ENCODE data around the gene TENM3.

TENM3 gene

DNA sequence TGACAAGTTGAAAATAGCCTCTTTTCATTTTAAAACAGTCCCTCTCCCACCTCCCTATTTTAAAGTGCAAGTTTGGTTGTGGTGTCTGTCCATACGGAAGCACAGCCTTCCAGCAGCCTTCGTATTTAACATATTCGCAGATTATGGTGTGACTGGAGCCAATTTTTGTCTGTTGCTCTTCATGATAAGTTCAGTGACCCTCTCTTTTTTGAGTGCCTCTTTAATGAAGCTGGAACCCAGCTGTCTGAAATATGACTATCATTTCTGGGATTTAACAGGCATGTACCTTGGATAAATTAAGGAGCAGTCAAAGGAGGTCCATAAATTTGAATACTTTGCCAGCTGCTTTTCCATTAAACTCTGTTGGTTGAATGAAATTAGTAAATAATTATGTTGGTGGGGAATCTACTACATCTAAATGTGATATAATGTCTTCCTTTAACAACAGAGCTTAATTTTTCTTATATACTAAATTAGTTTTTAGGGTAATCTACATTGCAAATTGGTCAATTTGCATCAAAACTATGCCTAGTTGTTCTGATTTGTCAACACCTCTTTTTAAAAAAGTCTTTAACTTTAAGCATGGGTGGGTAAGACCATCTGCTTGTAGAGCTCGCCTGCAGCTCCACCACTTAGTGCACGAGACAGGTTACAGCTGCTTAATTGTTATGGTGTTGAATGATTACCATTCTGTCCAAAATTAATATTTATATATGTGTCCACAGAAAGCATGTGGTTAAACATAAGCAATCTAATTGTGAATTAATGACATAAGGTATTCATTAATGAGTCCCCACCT, 457.4 kb downstream of the TENM3 start:
- no peak for DNase-seq

- DNase-seq, result no peak
Measured at GRCh38 chr4:182704077-182704476, 460.9 kb downstream of the TENM3 start.

- no peak for DNase-seq
Measured at GRCh38 chr4:182704948-182705347, 461.7 kb downstream of the TENM3 start.

DNA sequence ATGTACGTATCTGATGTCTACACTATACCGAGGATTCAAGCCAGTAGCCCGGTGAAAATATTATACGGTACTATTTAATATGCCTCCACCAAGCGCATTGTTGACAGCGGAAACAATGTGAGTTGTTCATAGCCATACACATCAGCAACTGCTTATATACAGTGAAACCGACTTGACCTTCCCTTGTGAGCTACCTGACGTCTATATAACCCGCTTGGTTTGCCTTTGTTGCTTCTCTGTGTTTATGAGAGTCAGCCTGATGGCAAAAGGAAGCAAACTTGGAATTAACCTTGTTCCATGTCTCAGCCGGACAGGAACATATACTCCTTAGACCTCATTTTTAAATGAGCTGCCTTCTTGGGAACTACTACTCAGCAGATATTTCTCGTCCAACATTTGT, 462.2 kb downstream of the TENM3 start:
- DNase-seq, result no peak

DNA sequence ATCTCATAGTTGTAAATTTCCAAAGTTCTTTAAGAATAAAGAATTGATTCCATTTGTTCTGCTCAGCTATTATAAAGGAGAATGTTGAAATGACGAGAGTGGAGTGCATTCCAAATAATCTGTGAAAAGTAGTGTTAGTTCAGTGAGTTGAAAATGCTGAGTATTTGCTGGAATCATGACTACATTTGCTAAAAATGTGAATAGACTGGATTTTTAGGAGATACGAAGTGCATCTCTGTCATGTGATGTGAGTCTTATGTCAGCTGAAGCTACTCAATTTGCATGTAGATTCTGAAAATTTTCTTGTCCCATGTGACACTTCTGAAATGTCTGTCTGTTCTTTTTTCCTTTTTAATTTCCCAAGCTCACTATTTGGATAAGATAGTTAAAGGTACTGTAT, 468.0 kb downstream of the TENM3 start:
- no peak for DNase-seq

GRCh38 chr4:182715548-182715947, 472.3 kb downstream of the TENM3 start:
- DNase-seq, result no peak

DNA sequence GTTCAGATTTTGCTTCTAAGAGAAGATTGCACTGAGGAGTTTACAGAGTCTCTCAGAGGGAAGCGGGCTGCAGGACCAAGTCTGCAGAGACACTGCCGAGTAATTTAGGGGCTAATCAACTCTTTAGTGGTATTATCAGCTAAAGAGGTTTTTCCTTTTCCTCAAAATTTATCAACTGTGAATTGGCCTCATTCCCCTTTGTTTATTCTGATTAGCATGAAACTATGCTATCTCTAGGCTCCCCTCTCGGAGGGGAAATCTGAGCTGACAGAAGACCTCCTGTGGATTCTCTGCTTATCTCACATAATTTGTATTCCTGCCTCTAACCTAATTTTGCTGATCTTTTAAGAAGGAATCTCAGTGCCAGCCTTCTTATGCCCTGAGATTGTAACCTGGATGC, 473.0 kb downstream of the TENM3 start:
- no peak for DNase-seq

DNA sequence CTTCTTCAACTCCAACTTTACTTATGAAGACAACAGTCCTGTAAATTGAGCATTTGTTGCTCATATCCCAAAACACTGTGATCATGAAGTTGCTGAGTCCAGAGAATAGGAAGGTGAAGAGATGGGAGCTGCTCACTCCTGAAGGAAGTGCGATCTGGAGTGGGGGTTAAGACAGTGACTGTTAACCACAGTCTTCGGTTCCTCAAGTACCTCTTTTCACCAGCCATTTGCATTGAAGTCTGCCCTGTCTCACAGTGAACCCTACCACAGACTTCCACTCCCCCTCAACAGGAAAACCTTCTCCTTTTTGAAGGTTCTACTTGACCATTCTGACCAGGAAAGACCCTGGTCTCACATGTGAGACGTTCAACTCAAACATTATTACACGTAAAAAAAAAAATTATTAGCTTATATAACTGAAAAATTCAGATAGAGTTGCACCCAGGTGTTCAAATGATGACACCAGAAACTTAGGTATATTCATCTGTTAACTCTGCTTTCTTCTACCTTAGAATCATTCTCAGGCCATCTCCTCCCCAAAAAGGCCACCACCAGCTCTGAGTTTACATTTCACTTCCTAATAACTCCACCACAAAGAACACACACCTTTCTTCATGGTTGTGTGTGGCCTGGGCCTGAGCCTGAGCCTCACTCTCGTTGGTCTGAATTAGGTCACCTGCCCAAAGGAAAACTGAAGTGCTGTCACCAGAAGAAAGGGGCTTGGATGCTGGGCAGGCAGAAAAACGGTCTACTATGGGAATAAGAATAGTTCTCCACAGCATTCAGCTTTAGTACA, 474.8 kb downstream of the TENM3 start:
- DNase-seq, result no peak

- no peak for DNase-seq
Measured at GRCh38 chr4:182724414-182724813, 481.2 kb downstream of the TENM3 start.

DNA sequence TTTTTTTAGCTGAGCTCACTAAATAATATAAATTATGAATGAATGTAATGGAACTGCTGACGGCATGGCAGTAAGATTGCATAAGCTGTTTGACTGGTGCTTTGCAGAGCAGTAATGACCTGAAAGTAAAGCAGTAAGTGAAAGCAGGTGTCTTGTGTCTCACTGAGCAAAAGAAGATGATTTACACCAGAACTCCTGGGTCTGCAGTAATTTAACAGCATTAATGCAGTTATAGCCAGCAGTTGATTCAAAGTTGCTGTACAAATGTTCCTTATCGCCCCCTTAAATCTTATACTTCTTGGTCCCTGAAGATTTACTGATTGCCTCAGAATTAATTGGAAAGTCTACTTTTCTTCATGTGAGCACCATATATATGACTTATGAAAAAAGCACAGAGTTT, 486.3 kb downstream of the TENM3 start:
- DNase-seq, result no peak

- no peak for DNase-seq
Measured at GRCh38 chr4:182730791-182731190, 487.6 kb downstream of the TENM3 start.

- no peak for DNase-seq
Measured at GRCh38 chr4:182736207-182736606, 493.0 kb downstream of the TENM3 start.

DNA sequence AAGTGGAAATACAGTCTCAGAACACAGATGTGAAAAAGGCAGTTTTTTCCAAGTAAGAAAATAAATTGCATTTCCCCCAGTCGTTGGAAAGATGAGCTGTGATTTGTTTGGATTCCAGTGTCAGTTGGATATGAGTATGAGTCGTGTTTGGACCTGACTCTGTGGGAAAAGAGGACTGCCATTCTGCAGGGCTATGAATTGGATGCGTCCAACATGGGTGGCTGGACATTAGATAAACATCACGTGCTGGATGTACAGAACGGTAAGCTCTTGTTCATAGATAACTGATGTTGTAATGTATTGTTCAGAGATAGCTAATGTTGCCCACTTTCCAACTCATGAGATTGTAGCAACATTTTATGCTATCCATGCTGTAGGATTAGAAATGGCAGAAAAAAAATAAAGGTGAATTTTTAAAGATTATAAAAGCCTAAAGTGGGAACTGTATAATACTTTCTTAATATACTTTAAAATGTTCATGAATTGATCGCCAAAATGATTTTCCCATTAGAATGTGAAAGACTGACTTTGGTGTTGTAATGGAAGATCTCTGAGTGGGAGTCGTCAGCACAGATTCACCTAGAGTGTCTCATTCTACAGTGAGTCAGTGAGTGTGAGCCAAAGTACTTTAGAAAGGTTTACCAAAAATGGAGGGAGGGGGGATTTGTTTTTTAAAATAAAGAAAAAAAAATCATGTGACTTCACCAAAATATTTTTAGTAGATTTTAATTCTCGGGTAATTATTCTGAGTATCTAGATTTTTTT, 495.3 kb downstream of the TENM3 start:
- no peak for DNase-seq

- no peak for DNase-seq
Measured at GRCh38 chr4:182740256-182740655, 497.1 kb downstream of the TENM3 start.

DNA sequence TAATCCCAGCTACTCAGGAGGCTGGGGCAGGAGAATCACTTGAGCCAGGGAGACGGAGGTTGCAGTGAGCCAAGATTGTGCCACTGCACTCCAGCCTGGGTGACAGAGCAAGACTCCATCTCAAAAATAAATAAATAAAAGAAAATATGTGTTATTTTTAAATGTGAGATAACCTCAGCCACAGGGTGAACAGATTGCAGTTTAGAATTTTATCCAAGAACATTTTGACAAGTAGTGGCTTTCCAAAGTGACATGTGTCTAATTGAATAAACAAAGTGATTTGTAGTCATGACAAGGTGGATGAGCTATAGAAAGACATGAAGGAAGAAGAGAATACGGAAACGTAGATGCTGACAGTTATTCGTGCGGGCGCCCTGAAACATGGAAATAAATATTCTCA, 497.9 kb downstream of the TENM3 start:
- no peak for DNase-seq

- DNase-seq, result no peak
Measured at GRCh38 chr4:182741914-182742313, 498.7 kb downstream of the TENM3 start.

- DNase-seq, result no peak
Measured at GRCh38 chr4:182743815-182744214, 500.6 kb downstream of the TENM3 start.

DNA sequence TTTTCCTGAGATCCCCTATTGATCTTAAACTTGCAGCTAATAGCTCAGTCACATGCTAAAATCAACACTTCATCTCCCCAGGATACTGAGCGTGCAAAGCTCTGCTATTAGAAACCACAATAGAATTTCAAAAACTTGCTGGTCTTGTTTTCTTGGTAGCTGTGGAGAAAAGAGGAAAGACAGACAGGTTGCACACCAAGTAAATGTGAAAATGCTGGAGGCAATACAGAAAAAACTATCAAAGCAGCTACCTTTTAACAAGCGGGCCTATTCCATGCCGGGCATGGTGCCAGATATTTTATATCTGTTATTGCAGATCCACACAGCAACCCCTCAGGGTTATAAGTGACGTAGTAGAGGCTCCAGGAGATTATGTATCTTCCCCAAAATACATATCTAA, 502.0 kb downstream of the TENM3 start:
- DNase-seq, result no peak

GRCh38 chr4:182746876-182747275, 503.7 kb downstream of the TENM3 start:
- DNase-seq, result no peak

GRCh38 chr4:182748283-182748682, 505.1 kb downstream of the TENM3 start:
- no peak for DNase-seq

DNA sequence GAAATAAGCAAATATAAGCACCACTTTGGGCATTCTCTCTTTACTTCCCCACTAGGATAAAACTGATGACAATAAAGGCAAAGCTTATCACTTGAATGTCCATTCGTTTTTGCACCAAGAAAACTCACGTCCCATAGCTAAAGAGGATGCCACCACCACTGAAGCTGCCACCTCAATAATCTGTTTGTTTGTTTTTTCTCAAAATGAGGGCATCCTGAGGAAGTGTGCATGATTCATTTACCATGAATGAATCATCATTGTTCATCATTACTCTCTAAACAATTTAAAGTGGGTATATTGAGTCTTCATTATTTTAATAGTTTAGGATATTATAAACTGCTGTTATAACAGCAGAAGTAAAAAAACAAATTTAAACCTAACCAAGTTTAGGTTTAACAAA, 505.7 kb downstream of the TENM3 start:
- DNase-seq, result no peak

DNA sequence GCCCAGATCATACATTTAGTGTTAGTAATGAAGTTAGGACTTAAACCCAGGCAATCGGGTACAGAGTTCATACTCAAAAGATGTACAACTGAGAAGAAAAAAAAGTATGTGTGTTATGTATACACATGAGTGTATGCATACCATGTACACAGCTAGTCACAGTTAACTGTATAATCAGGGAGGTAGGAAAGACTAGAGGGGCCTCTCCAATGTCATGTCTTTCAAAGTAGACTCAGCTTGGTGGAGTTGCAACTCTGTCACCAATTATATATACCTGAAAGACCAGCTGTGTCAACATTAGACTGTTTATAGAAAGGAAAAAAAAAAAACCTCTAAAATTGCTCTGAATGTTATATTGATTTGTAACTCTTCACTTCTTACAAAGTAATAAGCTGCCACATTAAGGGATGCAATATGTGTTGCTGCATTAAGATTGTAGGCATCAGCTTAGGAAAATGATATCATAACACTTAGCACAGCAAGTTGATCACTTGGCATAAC, 506.5 kb downstream of the TENM3 start:
- DNase-seq, result no peak

DNA sequence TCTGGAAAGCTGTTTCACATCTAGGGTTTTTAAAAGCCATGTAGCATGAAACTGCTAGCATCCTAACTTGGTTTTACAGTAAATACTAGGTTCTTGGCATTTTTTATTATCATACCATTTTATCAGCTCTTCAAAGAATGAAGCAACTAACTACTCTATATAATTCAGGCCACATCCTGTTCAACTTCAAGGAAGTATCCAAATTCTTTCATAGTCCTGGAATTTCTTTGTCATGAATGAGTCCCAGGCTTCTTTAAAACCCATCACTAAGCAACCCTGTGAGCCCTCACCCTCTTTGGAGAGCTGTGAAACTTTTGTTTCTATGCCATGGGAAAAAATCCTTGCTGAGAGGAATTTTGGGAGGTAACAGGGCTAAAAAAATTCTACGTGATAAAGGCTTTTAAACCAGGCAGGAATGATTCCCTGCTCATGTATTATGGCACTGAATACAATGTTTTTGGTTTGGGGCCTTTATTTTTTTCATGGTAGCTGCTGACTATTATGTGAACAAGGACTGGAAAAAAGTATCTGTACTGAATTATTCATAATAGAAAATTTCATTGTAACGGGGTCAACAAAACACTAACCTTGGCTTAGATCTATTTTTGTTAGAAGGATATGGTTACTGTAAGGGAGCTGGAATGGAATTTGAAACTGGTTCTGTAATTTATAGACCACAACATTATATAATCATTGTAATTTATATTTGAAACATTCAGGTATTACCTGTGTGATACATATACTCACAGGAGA, 509.1 kb downstream of the TENM3 start:
- DNase-seq, result no peak

Measured in NCI-H82 (cell line).